GM12878 (cell line): ENCODE results near the gene KCTD6. TPM values are rescaled to one million over a fixed set of nuclear protein-coding genes. Genes with fewer than 3 reads are reported as not detected.

Experiments used
- BMI1 ChIP-seq: fragments of 450-650 bp; IDR thresholded peaks from 2 replicates; pipeline ENCODE4 v1.6.1; 2016; ENCODE audit warnings: mild to moderate bottlenecking, moderate library complexity, borderline replicate concordance
- CEBPB ChIP-seq, 2 experiments: fragments of 150-350 bp in 1 of 2; IDR thresholded peaks; 2 replicates each; pipeline ENCODE4 v1.6.1; 2012 to 2014; ENCODE audit warnings: low read depth in 2 of 2, low read length in 2 of 2, borderline replicate concordance in 1 of 2, inconsistent platforms in 1 of 2
- CTCF ChIP-seq, 3 experiments: IDR thresholded peaks in 2 of 3; conservative IDR thresholded peaks in 1 of 3; 2 replicates each; pipeline ENCODE4 v1.5.1; 2011; ENCODE audit warnings: low read depth in 3 of 3, low read length in 3 of 3, mild to moderate bottlenecking in 3 of 3, control low read depth in 2 of 3, moderate library complexity in 2 of 3, inconsistent platforms in 1 of 3, mixed read lengths in 1 of 3; ENCODE audit not compliant: control insufficient read depth in 2 of 3, insufficient read depth in 1 of 3; ENCODE audit errors: extremely low read depth in 1 of 3
- DPF2 ChIP-seq: fragments of 450-650 bp; IDR thresholded peaks from 2 replicates; pipeline ENCODE4 v1.6.1; 2017; ENCODE audit warnings: mild to moderate bottlenecking
- NBN ChIP-seq: fragments of 450-650 bp; IDR thresholded peaks from 2 replicates; pipeline ENCODE4 v1.6.1; 2016
- NFYB ChIP-seq: IDR thresholded peaks from 2 replicates; pipeline ENCODE4 v1.6.1; 2011; ENCODE audit warnings: low read depth, mild to moderate bottlenecking, low read length, improper control_type of control experiment, moderate library complexity; ENCODE audit not compliant: insufficient read depth
- RELB ChIP-seq: fragments of 450-650 bp; IDR thresholded peaks from 2 replicates; pipeline ENCODE4 v1.6.1; 2017; ENCODE audit warnings: low read depth, mild to moderate bottlenecking, moderate library complexity
- USF2 ChIP-seq: IDR thresholded peaks from 2 replicates; pipeline ENCODE4 v1.6.1; 2011; ENCODE audit warnings: low read depth, low read length, improper control_type of control experiment, borderline replicate concordance
- YY1 ChIP-seq: IDR thresholded peaks from 2 replicates; pipeline ENCODE4 v1.6.1; 2011; ENCODE audit warnings: low read depth, mild to moderate bottlenecking, low read length
- polyA plus RNA-seq, 11 experiments: library from polyadenylated mRNA; depleted of rRNA in 4 of 11; unstranded in 6 of 11; stranded (reverse) in 5 of 11; fragments of >200 nt; fragmentation: Nextera tagmentation in 4 of 11; fragmentation: Illumina TruSeq in 1 of 11; extraction: Ambion mirVana in 4 of 11; extraction: Trizol in 1 of 11; gene quantifications; 1 replicate in 1 of 11; 2 replicates in 10 of 11; pipeline versions ENCODE4 v1.2.1 to v1.2.3, GENCODE V29; 2011 to 2016; ENCODE audit warnings: inconsistent platforms in 2 of 11, missing spikeins in 2 of 11, low read depth in 1 of 11
- total RNA-seq, 4 experiments: library from RNA; depleted of rRNA in 3 of 4; stranded (reverse); fragments of >200 nt in 3 of 4; fragmentation: Illumina TruSeq in 1 of 4; extraction: Trizol in 1 of 4; gene quantifications; 2 replicates each; pipeline versions ENCODE4 v1.2.1 to v1.2.3, GENCODE V29; 2013 to 2021

The KCTD6 gene
- total and polyA plus RNA-seq, 10 of the 15 experiments (the other 5 are each of a cell fraction or from before 2014, with no cell fraction given): 5.2 to 10.7 (median 8.7) TPM

- TF ChIP-seq RELB: no peak
- TF ChIP-seq CTCF (IDR thresholded peaks at IDR 0.05 in 2 of 3, conservative IDR thresholded peaks at IDR 0.05 in 1 of 3; ENCODE audit: control insufficient read depth in 2 of 3, extremely low read depth in 1 of 3, insufficient read depth in 1 of 3, low read depth in 3 of 3, low read length in 3 of 3): no peak
- no peak for TF ChIP-seq USF2
- no peak for TF ChIP-seq NBN
- TF ChIP-seq YY1: no peak
- TF ChIP-seq DPF2: no peak
- no peak for TF ChIP-seq NFYB
- no peak for TF ChIP-seq CEBPB (IDR thresholded peaks at IDR 0.05; ENCODE audit: borderline replicate concordance in 1 of 2, low read depth in 2 of 2, low read length in 2 of 2)
- TF ChIP-seq BMI1: no peak
Measured at GRCh38 chr3:58519668-58520402, 27.9 kb downstream of the KCTD6 start (continued).
